NB4 (cell line): ENCODE data around the gene DNAJC6.
"Not testable (repeated sequence)": the region's sequence is repeated elsewhere in the genome, so short reads cannot be mapped to it uniquely, and the experiment has no call there.

ENCODE experiments used
- DNase-seq: peaks from one replicate; pipeline ENCODE4 v3.0.0; 2010; ENCODE audit warnings: low read depth
- H3K4me3 ChIP-seq: one replicate; pipeline ENCODE4 v1.5.1; 2011; ENCODE audit warnings: mild to moderate bottlenecking, low read depth, low read length, moderate library complexity
- CTCF ChIP-seq: IDR thresholded peaks from one replicate; pipeline ENCODE4 v1.5.1; 2012; ENCODE audit warnings: low read depth, low read length
- MAX ChIP-seq: IDR thresholded peaks from 2 replicates; pipeline ENCODE4 v1.6.1; 2011; ENCODE audit warnings: low read depth, low read length
- MYC ChIP-seq: IDR thresholded peaks from 2 replicates; pipeline ENCODE4 v1.6.1; 2011; ENCODE audit warnings: low read depth, low read length
- POLR2A ChIP-seq: IDR thresholded peaks from 2 replicates; pipeline ENCODE4 v1.6.1; 2011; ENCODE audit warnings: mild to moderate bottlenecking; ENCODE audit not compliant: insufficient read length; ENCODE audit errors: extremely low read depth

The DNAJC6 gene

GRCh38 chr1:65281846-65282245 is 27.5 kb upstream of the DNAJC6 start:
- no peak for TF ChIP-seq CTCF
- no peak for TF ChIP-seq POLR2A
- TF ChIP-seq MAX, result no peak
- TF ChIP-seq MYC, result no peak
- no peak for DNase-seq
- no peak overlapping the region for H3K4me3 ChIP-seq

GRCh38 chr1:65284229-65284628 is 25.1 kb upstream of the DNAJC6 start:
- no peak overlapping the region for H3K4me3 ChIP-seq
- DNase-seq, result no peak
- TF ChIP-seq MAX, result no peak
- no peak for TF ChIP-seq CTCF
- no peak for TF ChIP-seq MYC
- no peak for TF ChIP-seq POLR2A

GRCh38 chr1:65289449-65289848 is 19.9 kb upstream of the DNAJC6 start:
- no peak for TF ChIP-seq CTCF
- no peak for TF ChIP-seq MYC
- no peak for TF ChIP-seq MAX
- no peak for TF ChIP-seq POLR2A
- no peak overlapping the region for H3K4me3 ChIP-seq
- DNase-seq, result no peak

- H3K4me3 ChIP-seq, DNase-seq: not testable (repeated sequence)
These were observed 17.5 kb upstream of the DNAJC6 start for GRCh38 chr1:65291818-65292217.

GRCh38 chr1:65292861-65293593 is 16.3 kb upstream of the DNAJC6 start:
- no peak for DNase-seq
- no peak overlapping the region for H3K4me3 ChIP-seq
- TF ChIP-seq MAX (no peak), MYC (no peak), CTCF (no peak), POLR2A (no peak)

- TF ChIP-seq CTCF (no peak), MYC (no peak), POLR2A (no peak), MAX (no peak)
- H3K4me3 ChIP-seq, result no peak overlapping the region
- DNase-seq, result no peak
These were observed 11.6 kb upstream of the DNAJC6 start for GRCh38 chr1:65297706-65298105.
